Jurkat, Clone E6-1 (cell line): Measurements from ENCODE around the gene CD40LG.

ENCODE experiments used
- DNase-seq: peaks from one replicate; pipeline ENCODE4 v3.0.0-alpha.2; 2011; ENCODE audit warnings: low read depth, low spot score
- H3K4me3 ChIP-seq: 2 replicates; pipeline ENCODE4 v1.5.1; 2011; ENCODE audit warnings: mild to moderate bottlenecking, low read length, control low read depth, moderate library complexity

The CD40LG gene

GRCh38 chrX:136689436-136689835, 41.5 kb downstream of the CD40LG start:
- no peak overlapping the region for H3K4me3 ChIP-seq
- peak; percentile 97 for DNase-seq

- DNase-seq: peak; percentile 79
- H3K4me3 ChIP-seq: no peak overlapping the region
These were observed 43.3 kb downstream of the CD40LG start for GRCh38 chrX:136691028-136691809.

GRCh38 chrX:136692271-136692670, 44.3 kb downstream of the CD40LG start:
- no peak overlapping the region for H3K4me3 ChIP-seq
- no peak for DNase-seq

GRCh38 chrX:136694431-136695087, 46.6 kb downstream of the CD40LG start:
- peak overlapping the region; percentile 3; the same call in 1 of the 2 replicates for H3K4me3 ChIP-seq
- DNase-seq: peak; percentile 87

GRCh38 chrX:136697156-136697555, 49.2 kb downstream of the CD40LG start:
- DNase-seq: peak; percentile 64
- no peak overlapping the region for H3K4me3 ChIP-seq

- DNase-seq: no peak
These were observed 60.4 kb downstream of the CD40LG start for GRCh38 chrX:136708348-136708747.

More at GRCh38 chrX:136708348-136708747, 60.4 kb downstream of the CD40LG start:
- H3K4me3 ChIP-seq: no peak overlapping the region
